GM18526 (cell line): ENCODE data around the gene GULP1.

Source experiments
- POLR2A ChIP-seq: IDR thresholded peaks from 3 replicates; pipeline ENCODE4 v1.6.1; 2011; ENCODE audit not compliant: insufficient read length; ENCODE audit errors: extremely low read depth

GULP1 gene

GRCh38 chr2:188330316-188331053 lies 38.8 kb downstream of the GULP1 start:
- no peak for TF ChIP-seq POLR2A

- no peak for TF ChIP-seq POLR2A
Observed at GRCh38 chr2:188332619-188333018, 40.9 kb downstream of the GULP1 start.

- TF ChIP-seq POLR2A = no peak
Observed at GRCh38 chr2:188333751-188334524, 42.3 kb downstream of the GULP1 start.

- no peak for TF ChIP-seq POLR2A
Observed at GRCh38 chr2:188338463-188338862, 46.8 kb downstream of the GULP1 start.

GRCh38 chr2:188340257-188340656 lies 48.6 kb downstream of the GULP1 start:
- no peak for TF ChIP-seq POLR2A

GRCh38 chr2:188345020-188345419 lies 53.3 kb downstream of the GULP1 start:
- TF ChIP-seq POLR2A = no peak

GRCh38 chr2:188345426-188345825 lies 53.8 kb downstream of the GULP1 start:
- no peak for TF ChIP-seq POLR2A

- TF ChIP-seq POLR2A = no peak
Observed at GRCh38 chr2:188345831-188346458, 54.3 kb downstream of the GULP1 start.

GRCh38 chr2:188349019-188349418 lies 57.3 kb downstream of the GULP1 start:
- no peak for TF ChIP-seq POLR2A

GRCh38 chr2:188353282-188353681 lies 61.6 kb downstream of the GULP1 start:
- no peak for TF ChIP-seq POLR2A

- TF ChIP-seq POLR2A = no peak
Observed at GRCh38 chr2:188360485-188361263, 69.0 kb downstream of the GULP1 start.

GRCh38 chr2:188364033-188364630 lies 72.5 kb downstream of the GULP1 start:
- TF ChIP-seq POLR2A = no peak

GRCh38 chr2:188365058-188365641 lies 73.5 kb downstream of the GULP1 start:
- TF ChIP-seq POLR2A = no peak

- TF ChIP-seq POLR2A = no peak
Observed at GRCh38 chr2:188367164-188367563, 75.5 kb downstream of the GULP1 start.
